Measurements from ENCODE around the gene ITGB4. TPM values are rescaled to one million over a fixed set of nuclear protein-coding genes. Genes with fewer than 3 reads are reported as not detected.
A peak's percentile ranks its signal among the peaks of the same experiment; 100 is the strongest.

ITGB4 gene
- total RNA-seq, 2 donors from 2014 or later: 3.4 to 5.1 TPM

- TF ChIP-seq, protein P1, sequence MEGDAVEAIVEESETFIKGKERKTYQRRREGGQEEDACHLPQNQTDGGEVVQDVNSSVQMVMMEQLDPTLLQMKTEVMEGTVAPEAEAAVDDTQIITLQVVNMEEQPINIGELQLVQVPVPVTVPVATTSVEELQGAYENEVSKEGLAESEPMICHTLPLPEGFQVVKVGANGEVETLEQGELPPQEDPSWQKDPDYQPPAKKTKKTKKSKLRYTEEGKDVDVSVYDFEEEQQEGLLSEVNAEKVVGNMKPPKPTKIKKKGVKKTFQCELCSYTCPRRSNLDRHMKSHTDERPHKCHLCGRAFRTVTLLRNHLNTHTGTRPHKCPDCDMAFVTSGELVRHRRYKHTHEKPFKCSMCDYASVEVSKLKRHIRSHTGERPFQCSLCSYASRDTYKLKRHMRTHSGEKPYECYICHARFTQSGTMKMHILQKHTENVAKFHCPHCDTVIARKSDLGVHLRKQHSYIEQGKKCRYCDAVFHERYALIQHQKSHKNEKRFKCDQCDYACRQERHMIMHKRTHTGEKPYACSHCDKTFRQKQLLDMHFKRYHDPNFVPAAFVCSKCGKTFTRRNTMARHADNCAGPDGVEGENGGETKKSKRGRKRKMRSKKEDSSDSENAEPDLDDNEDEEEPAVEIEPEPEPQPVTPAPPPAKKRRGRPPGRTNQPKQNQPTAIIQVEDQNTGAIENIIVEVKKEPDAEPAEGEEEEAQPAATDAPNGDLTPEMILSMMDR (conservative IDR thresholded peaks at IDR 0.05): peak; percentile 85
- H3K4me1 ChIP-seq (ENCODE audit: control insufficient read depth, insufficient read depth, low read length): peaks cover 1% of the 10 kb centered on the region
- no peaks in the 10 kb centered on the region for H3K27me3 ChIP-seq (ENCODE audit: control insufficient read depth, insufficient read depth, low read length, poor library complexity, severe bottlenecking)
- no peak for DNase-seq
- peak overlapping the region; percentile 94 for H3K27ac Mint-ChIP-seq
- H3K4me3 ChIP-seq (ENCODE audit: low read length): peak overlapping the region; percentile 96
- H3K4me3 Mint-ChIP-seq: peak overlapping the region; percentile 97
- peaks cover 30% of the 10 kb centered on the region for H3K4me1 Mint-ChIP-seq
- peak overlapping the region; percentile 92 for H3K27ac ChIP-seq (ENCODE audit: low read depth, low read length)
- no peaks in the 10 kb centered on the region for H3K27me3 Mint-ChIP-seq (ENCODE audit: insufficient read depth)
- H3K36me3 ChIP-seq (ENCODE audit: control insufficient read depth, insufficient read depth, low read length): peaks cover 29% of the 10 kb centered on the region
- H3K9ac ChIP-seq (ENCODE audit: extremely low read depth, low read length, poor library complexity, severe bottlenecking): peak overlapping the region; percentile 99
- H3K36me3 Mint-ChIP-seq (ENCODE audit: low read depth): peaks cover 24% of the 10 kb centered on the region
- H3K9me3 ChIP-seq (ENCODE audit: control insufficient read depth, low read length): no peaks in the 10 kb centered on the region
- WGBS, 2 experiments (ENCODE audit: insufficient coverage in 1 of 2, insufficient read length in 1 of 2): 0 to 2% methylated on average over 22 to 38 of the region's 38 CpGs
- H3K9me3 Mint-ChIP-seq: peaks cover 1% of the 10 kb centered on the region
Observed at GRCh38 chr17:75778861-75779249, 57.6 kb downstream of the ITGB4 start.

DNA sequence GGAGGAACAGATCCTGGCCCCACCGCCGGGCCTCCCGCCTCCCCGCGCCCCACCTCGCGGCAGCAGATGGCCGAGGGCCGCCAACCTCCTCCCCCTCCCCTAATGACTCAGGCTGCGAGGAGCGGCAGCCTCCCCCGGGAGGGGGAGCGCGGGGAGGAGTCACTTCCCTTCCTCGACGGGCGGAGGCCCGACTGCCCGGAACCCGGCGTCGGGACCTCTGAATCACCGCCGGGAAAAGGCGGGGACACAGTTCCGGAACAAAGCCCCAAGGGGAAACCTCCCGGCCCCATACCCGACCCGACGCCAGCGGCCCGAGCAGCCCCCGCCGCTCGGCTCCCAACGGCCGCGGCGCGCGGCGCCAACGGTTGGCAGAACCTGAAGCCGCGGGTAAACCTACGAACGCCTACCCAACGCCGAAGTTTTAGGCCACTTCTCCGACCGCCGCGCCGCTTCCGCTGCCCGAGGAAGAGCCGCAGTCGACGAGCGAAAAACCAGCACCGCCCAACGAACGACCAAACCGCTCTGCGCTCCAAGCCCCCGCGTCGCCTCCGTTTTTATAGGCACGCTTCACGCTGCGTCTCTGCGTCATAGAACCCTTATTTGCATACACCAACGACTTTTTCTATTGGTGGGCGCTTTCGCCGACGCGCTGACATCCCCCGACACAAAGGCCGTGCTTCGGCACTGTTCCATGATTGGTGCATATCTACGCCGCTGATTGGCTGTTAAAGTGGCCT, 58.2 kb downstream of the ITGB4 start:
- Mint-ChIP-seq H3K4me1 (peaks cover 35% of the 10 kb centered on the region), H3K36me3 (ENCODE audit: low read depth) (peaks cover 24% of the 10 kb centered on the region), H3K4me3 (peak overlapping the region; percentile 97), H3K27me3 (ENCODE audit: insufficient read depth) (no peaks in the 10 kb centered on the region), H3K9me3 (peaks cover 1% of the 10 kb centered on the region), H3K27ac (peak overlapping the region; percentile 100)
- Histone ChIP-seq H3K27me3 (ENCODE audit: control insufficient read depth, insufficient read depth, low read length, poor library complexity, severe bottlenecking) (no peaks in the 10 kb centered on the region), H3K4me1 (ENCODE audit: control insufficient read depth, insufficient read depth, low read length) (peaks cover 4% of the 10 kb centered on the region), H3K4me3 (ENCODE audit: low read length) (peak overlapping the region; percentile 96), H3K9me3 (ENCODE audit: control insufficient read depth, low read length) (no peaks in the 10 kb centered on the region), H3K9ac (ENCODE audit: extremely low read depth, low read length, poor library complexity, severe bottlenecking) (peak overlapping the region; percentile 99), H3K36me3 (ENCODE audit: control insufficient read depth, insufficient read depth, low read length) (peaks cover 29% of the 10 kb centered on the region), H3K27ac (ENCODE audit: low read depth, low read length) (peak overlapping the region; percentile 92)
- WGBS, 2 experiments (ENCODE audit: insufficient coverage in 1 of 2, insufficient read length in 1 of 2): 0% methylated on average over 31 to 84 of the region's 84 CpGs
- TF ChIP-seq, protein P1 (conservative IDR thresholded peaks at IDR 0.05): no peak
- DNase-seq: peak; percentile 100

DNA sequence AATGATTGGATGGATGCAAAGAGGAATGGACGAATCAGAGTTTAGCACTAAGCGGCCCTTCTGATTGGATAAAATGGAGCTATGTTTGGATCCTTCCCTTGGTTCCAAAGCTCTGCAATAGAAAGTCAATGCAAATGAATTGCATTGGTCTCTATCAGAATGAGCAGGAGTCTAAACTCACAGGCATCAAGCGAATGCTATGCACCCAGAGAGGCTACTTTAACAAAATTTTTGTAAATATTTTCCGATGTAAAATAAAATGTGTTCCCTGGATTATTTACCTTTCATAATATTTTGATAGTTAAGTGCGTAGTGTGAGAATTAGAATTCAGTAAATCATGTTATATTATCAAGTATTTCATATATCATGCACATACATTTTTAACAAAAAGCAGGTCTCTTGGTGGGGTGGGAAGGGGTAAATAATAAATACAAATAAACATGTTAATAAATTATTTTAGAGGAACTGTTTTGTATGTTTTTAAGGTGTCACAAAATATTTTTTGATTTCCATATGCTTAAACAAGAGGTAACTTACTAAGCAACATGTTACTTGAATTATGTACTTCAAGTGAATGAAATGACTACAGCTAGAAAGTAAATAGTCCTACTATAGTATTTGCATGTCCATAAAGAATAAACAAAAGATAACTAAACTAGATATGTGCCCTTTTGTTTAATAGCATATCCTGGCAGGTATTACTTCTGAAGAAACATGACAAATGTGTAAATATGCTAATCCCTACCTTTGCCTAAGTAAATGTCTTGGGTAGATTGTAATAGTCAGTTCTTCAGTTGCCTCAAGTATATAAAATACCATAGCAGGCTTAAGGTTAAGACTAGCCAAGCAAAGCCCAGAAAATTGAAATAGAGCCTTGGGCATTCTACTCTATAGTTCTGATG, 59.0 kb downstream of the ITGB4 start:
- H3K27ac Mint-ChIP-seq: no peak overlapping the region
- Histone ChIP-seq H3K36me3 (ENCODE audit: control insufficient read depth, insufficient read depth, low read length) (peaks cover 29% of the 10 kb centered on the region), H3K9me3 (ENCODE audit: control insufficient read depth, low read length) (no peaks in the 10 kb centered on the region), H3K4me1 (ENCODE audit: control insufficient read depth, insufficient read depth, low read length) (peaks cover 4% of the 10 kb centered on the region), H3K4me3 (ENCODE audit: low read length) (peak overlapping the region; percentile 65), H3K27ac (ENCODE audit: low read depth, low read length) (no peak overlapping the region), H3K27me3 (ENCODE audit: control insufficient read depth, insufficient read depth, low read length, poor library complexity, severe bottlenecking) (no peaks in the 10 kb centered on the region), H3K9ac (ENCODE audit: extremely low read depth, low read length, poor library complexity, severe bottlenecking) (no peak overlapping the region)
- H3K4me3 Mint-ChIP-seq: peak overlapping the region; percentile 97
- H3K4me1 Mint-ChIP-seq: peaks cover 35% of the 10 kb centered on the region
- no peak for DNase-seq
- H3K27me3 Mint-ChIP-seq (ENCODE audit: insufficient read depth): no peaks in the 10 kb centered on the region
- WGBS, 2 experiments (ENCODE audit: insufficient coverage in 1 of 2, insufficient read length in 1 of 2): 0 to 3% methylated on average over 3 of the region's 5 CpGs
- TF ChIP-seq, protein P1 (conservative IDR thresholded peaks at IDR 0.05): no peak
- H3K9me3 Mint-ChIP-seq: peaks cover 1% of the 10 kb centered on the region
- H3K36me3 Mint-ChIP-seq (ENCODE audit: low read depth): peaks cover 24% of the 10 kb centered on the region
